Smooth muscle cell (in vitro differentiated cells): Measurements from ENCODE around the gene MPND. TPM values are rescaled to one million over a fixed set of nuclear protein-coding genes. Genes with fewer than 3 reads are reported as not detected.

Experiments
- DNase-seq: peaks from one replicate; lab custom pipeline; 2025; ENCODE audit not compliant: unreplicated experiment; lab: John Stamatoyannopoulos, UW
- H2AFZ ChIP-seq: fragments of 200-600 bp; sonication (generic); 2 replicates; pipeline ENCODE4 v1.6.0; 2016; ENCODE audit warnings: antibody characterized with exemption, low read depth, mild to moderate bottlenecking
- H3F3A ChIP-seq: fragments of 200-600 bp; sonication (generic); 2 replicates; pipeline ENCODE4 v1.6.0; 2017; ENCODE audit warnings: antibody characterized with exemption, low read depth
- H3K27ac ChIP-seq: fragments of 200-600 bp; sonication (generic); 2 replicates; pipeline ENCODE4 v1.5.1; 2016; ENCODE audit warnings: low read depth, mild to moderate bottlenecking
- H3K27me3 ChIP-seq: fragments of 200-600 bp; sonication (generic); 2 replicates; pipeline ENCODE4 v1.6.1; 2016; ENCODE audit warnings: low read depth, mild to moderate bottlenecking
- H3K36me3 ChIP-seq: fragments of 200-600 bp; sonication (generic); 2 replicates; pipeline ENCODE4 v1.5.1; 2016; ENCODE audit warnings: low read depth
- H3K4me1 ChIP-seq: fragments of 200-600 bp; sonication (generic); 2 replicates; pipeline ENCODE4 v1.5.1; 2016; ENCODE audit warnings: low read depth
- H3K4me2 ChIP-seq: fragments of 200-600 bp; sonication (generic); 2 replicates; pipeline ENCODE4 v1.6.0; 2016; ENCODE audit warnings: mild to moderate bottlenecking
- H3K4me3 ChIP-seq: fragments of 200-600 bp; sonication (generic); 2 replicates; pipeline ENCODE4 v1.5.1; 2016; ENCODE audit warnings: mild to moderate bottlenecking
- H3K79me2 ChIP-seq: fragments of 200-600 bp; sonication (generic); 2 replicates; pipeline ENCODE4 v1.6.0; 2016; ENCODE audit warnings: low read depth, mild to moderate bottlenecking
- H3K9ac ChIP-seq: fragments of 200-600 bp; sonication (generic); 2 replicates; pipeline ENCODE4 v1.6.0; 2016; ENCODE audit warnings: low read depth
- H3K9me3 ChIP-seq: fragments of 200-600 bp; sonication (generic); replicated peaks from 2 replicates; pipeline ENCODE4 v1.5.1; 2016; ENCODE audit warnings: low read depth
- H4K20me1 ChIP-seq: fragments of 200-600 bp; sonication (generic); 2 replicates; pipeline ENCODE4 v1.6.0; 2016; ENCODE audit warnings: low read depth
- CTCF ChIP-seq: fragments of 200-600 bp; sonication (generic); IDR thresholded peaks from 2 replicates; pipeline ENCODE4 v1.5.1; 2017; ENCODE audit warnings: borderline replicate concordance, mild to moderate bottlenecking, antibody characterized with exemption; ENCODE audit not compliant: insufficient read depth, poor library complexity, severe bottlenecking
- WGBS: methylation state at CpG from one replicate; pipeline ENCODE4 v1.1.7; 2016; ENCODE audit warnings: low lambda C conversion rate; 5-methylcytosine and 5-hydroxymethylcytosine counted together
- polyA plus RNA-seq: library from polyadenylated mRNA; unstranded; fragments of >200 nt; fragmentation: Nextera tagmentation; extraction: Ambion mirVana; gene quantifications from 2 replicates; pipeline ENCODE4 v1.2.1, GENCODE V29; 2016
- total RNA-seq: library from RNA; depleted of rRNA; stranded (reverse); fragments of >200 nt; gene quantifications from 2 replicates; pipeline ENCODE4 v1.2.3, GENCODE V29; 2014

The MPND gene
- total and polyA plus RNA-seq, 2 experiments from 2014 or later: 3.9 to 10.9 TPM

- Histone ChIP-seq H4K20me1 (no peaks in the 10 kb centered on the region), H3K79me2 (no peaks in the 10 kb centered on the region), H3K27me3 (no peaks in the 10 kb centered on the region), H3K4me2 (peak overlapping the region; percentile 83), H3F3A (no peaks in the 10 kb centered on the region), H3K4me3 (peak overlapping the region; percentile 17), H3K4me1 (peaks cover 9% of the 10 kb centered on the region), H3K27ac (no peak overlapping the region), H3K9me3 (no peaks in the 10 kb centered on the region), H3K9ac (no peak overlapping the region), H3K36me3 (no peaks in the 10 kb centered on the region), H2AFZ (no peak overlapping the region)
- no peak for TF ChIP-seq CTCF
- WGBS: 25% methylated on average over 31 of the region's 33 CpGs
- no peak for DNase-seq
Observed at GRCh38 chr19:4326837-4327251, 16.5 kb upstream of the MPND start.

- Histone ChIP-seq H3K9ac (no peak overlapping the region), H3K4me1 (peaks cover 9% of the 10 kb centered on the region), H3K36me3 (no peaks in the 10 kb centered on the region), H3K4me2 (peak overlapping the region; percentile 83), H2AFZ (no peak overlapping the region), H3K4me3 (peak overlapping the region; percentile 49), H3K27me3 (no peaks in the 10 kb centered on the region), H3K9me3 (no peaks in the 10 kb centered on the region), H3K27ac (no peak overlapping the region), H3F3A (no peaks in the 10 kb centered on the region), H3K79me2 (no peaks in the 10 kb centered on the region), H4K20me1 (no peaks in the 10 kb centered on the region)
- no peak for TF ChIP-seq CTCF
- WGBS: 23% methylated on average over 24 of the region's 30 CpGs
- peak; percentile 60 for DNase-seq
Observed at GRCh38 chr19:4327252-4327876, 16.0 kb upstream of the MPND start.

- Histone ChIP-seq H3K4me2 (peak overlapping the region; percentile 83), H3K27me3 (no peaks in the 10 kb centered on the region), H3K4me1 (peaks cover 9% of the 10 kb centered on the region), H3F3A (no peaks in the 10 kb centered on the region), H4K20me1 (no peaks in the 10 kb centered on the region), H3K9me3 (no peaks in the 10 kb centered on the region), H3K27ac (no peak overlapping the region), H3K4me3 (peak overlapping the region; percentile 49), H3K9ac (no peak overlapping the region), H3K36me3 (no peaks in the 10 kb centered on the region), H2AFZ (peak overlapping the region; percentile 66), H3K79me2 (no peaks in the 10 kb centered on the region)
- WGBS: 9% methylated on average over 11 of the region's 13 CpGs
- no peak for TF ChIP-seq CTCF
- no peak for DNase-seq
Observed at GRCh38 chr19:4327877-4328242, 15.5 kb upstream of the MPND start.
